ENCODE results near the gene KCNQ1. TPM values are rescaled to one million over a fixed set of nuclear protein-coding genes. Genes with fewer than 3 reads are reported as not detected.

KCNQ1 gene
- total and polyA plus RNA-seq, 2 donors (not counting 3 experiments of a cell fraction or from before 2014, with no cell fraction given): 0.07 to 0.09 TPM

DNA sequence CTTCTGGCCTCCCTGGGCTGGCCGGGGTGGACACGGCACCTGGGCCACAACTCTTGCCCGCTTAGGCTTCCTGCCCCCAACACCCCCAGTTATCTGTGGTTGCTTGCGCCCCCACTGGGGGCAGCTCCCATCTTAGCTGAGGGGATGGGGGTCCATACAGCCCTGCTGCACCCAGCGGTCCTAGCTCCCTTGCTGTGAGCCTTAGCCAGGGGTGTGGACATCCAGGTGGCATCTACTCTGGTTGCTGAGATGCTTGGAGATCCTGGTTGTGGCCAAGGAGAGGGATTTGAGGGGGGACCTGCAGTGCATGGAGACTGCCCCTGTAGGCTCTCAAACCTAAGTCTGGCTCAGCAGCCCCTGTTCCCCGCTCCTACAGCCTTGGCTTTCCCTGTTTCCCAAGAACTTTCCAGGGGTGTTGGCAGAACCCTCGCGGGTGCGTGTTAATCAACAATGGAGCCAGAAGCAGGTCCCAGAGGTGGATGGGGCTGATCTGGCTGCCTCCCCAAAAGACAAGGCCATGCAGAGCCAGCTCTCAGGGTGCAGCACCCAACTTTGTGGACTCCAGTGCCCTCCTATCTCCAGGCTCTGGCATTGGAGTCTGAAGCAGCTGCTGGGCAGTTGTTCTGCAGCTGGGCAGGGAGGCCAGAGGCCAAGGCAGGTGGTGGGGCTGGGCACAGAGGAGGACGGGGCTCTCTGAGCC lies 3.3 kb downstream of the KCNQ1 start:
- Histone ChIP-seq H2AFZ (ENCODE audit: low read depth, low read length) (no peak overlapping the region), H3K27me3 (ENCODE audit: control insufficient read depth in 2 of 2, insufficient read depth in 2 of 2, low read length in 2 of 2) (peaks cover 9 to 10% of the 10 kb centered on the region in 2 experiments), H3K9ac (replicated peaks; ENCODE audit: extremely low read depth, insufficient read depth, low read length) (no peak overlapping the region), H3K9me3 (replicated peaks; ENCODE audit: control insufficient read depth, insufficient read depth, low read length) (no peaks in the 10 kb centered on the region), H3K9me1 (replicated peaks; ENCODE audit: control insufficient read depth, extremely low read depth, insufficient read depth, low read length) (no peaks in the 10 kb centered on the region), H3K79me2 (ENCODE audit: control insufficient read depth, insufficient read depth, low read length) (no peaks in the 10 kb centered on the region), H3K27ac (ENCODE audit: insufficient read depth, low read depth, low read length) (no peak overlapping the region), H3K36me3 (ENCODE audit: control insufficient read depth in 2 of 2, extremely low read depth in 1 of 2, insufficient read depth in 2 of 2, low read length in 2 of 2) (no peaks in the 10 kb centered on the region), H4K20me1 (replicated peaks; ENCODE audit: control insufficient read depth, extremely low read depth, insufficient read depth, low read length) (no peaks in the 10 kb centered on the region), H3K4me3 (replicated peaks in 1 of 3; ENCODE audit: insufficient read depth in 1 of 3, low read depth in 1 of 3, low read length in 3 of 3) (no peak overlapping the region), H3K4me1 (ENCODE audit: control insufficient read depth, extremely low read depth, insufficient read depth, low read length) (no peaks in the 10 kb centered on the region), H3K4me2 (ENCODE audit: insufficient read depth, low read length) (no peak overlapping the region)
- TF ChIP-seq GATA2 (IDR thresholded peaks at IDR 0.05; ENCODE audit: insufficient read depth, insufficient read length, low read depth, low read length): no peak
- no peak for TF ChIP-seq POLR2A (IDR thresholded peaks at IDR 0.05; ENCODE audit: low read depth, low read length)
- no peak for TF ChIP-seq POLR2AphosphoS5 (IDR thresholded peaks at IDR 0.05; ENCODE audit: insufficient read depth, low read depth, low read length)
- no peak for TF ChIP-seq JUN (IDR thresholded peaks at IDR 0.05; ENCODE audit: borderline replicate concordance, insufficient read depth, insufficient read length, low read depth)
- TF ChIP-seq MYC (IDR thresholded peaks at IDR 0.05; ENCODE audit: low read depth, low read length): no peak
- TF ChIP-seq EZH2 (IDR thresholded peaks at IDR 0.05; ENCODE audit: borderline replicate concordance, low read depth, low read length, severe bottlenecking): no peak
- no peak for TF ChIP-seq MAX (IDR thresholded peaks at IDR 0.05; ENCODE audit: insufficient read depth, insufficient read length)
- no peak for TF ChIP-seq FOS (IDR thresholded peaks at IDR 0.05; ENCODE audit: borderline replicate concordance, insufficient read depth, low read length)
- TF ChIP-seq CTCF (IDR thresholded peaks at IDR 0.05; ENCODE audit: extremely low read depth in 1 of 2, insufficient read depth in 1 of 2, low read depth in 1 of 2, low read length in 2 of 2): no peak
- DNase-seq (ENCODE audit: low read depth, low spot score): no peak
- dilution Hi-C loops (cut with MboI; ENCODE audit: extremely low pct_ligation_motif_present, low sequenced_read_pairs) (no loop called here), intact Hi-C loops (cut with micrococcal nuclease) (no loop called here)
- POLR2A ChIA-PET: no interaction called here
- BruUV-seq (replicated peaks): no TSS peak
- no peak for FAIRE-seq
- CTCF ChIA-PET: interaction anchor here (1.0 kb wide), 1 partner anchor 28 kb away, joined by 3 read pairs; no protein-coding TSS in a partner anchor
